ENCODE data around the gene HOXB9.

The HOXB9 gene

DNA sequence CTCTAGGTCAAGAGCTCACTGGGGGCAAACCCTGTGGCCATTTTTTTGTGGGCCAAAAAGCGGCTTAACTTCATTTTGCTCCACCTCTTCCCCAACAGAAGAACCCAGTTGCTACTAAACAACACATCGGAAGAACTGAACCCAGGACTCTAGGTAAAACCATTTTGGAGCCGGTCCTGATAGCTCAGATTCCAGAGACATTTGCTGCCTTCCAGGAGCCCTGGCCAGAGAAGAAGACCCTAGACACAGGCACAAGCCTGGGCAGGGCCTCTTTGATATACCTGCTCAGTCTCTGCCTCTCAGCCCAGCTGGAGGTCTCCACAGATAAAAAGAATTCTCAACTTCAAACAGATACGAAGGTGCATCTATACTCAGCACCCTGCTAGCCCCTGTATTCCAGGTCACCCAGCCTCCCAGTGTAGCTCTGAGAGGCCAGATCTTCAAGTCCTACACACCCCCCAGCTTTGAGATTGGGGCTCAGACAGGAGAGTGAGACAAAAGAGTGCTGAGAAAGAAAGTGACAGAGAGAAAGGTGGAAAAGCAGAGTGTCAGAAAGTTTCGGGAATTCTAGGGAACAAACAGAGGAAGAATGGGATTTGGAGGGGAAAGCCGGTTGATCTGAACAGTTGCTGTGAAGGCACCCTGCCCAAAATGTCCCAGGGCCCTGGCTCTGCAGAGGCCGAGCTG is 6.6 kb upstream of the HOXB9 start (continued):
- TF ChIP-seq CSRNP3 (CRISPR knock-in tag; IDR thresholded peaks at IDR 0.05) = no peak

DNA sequence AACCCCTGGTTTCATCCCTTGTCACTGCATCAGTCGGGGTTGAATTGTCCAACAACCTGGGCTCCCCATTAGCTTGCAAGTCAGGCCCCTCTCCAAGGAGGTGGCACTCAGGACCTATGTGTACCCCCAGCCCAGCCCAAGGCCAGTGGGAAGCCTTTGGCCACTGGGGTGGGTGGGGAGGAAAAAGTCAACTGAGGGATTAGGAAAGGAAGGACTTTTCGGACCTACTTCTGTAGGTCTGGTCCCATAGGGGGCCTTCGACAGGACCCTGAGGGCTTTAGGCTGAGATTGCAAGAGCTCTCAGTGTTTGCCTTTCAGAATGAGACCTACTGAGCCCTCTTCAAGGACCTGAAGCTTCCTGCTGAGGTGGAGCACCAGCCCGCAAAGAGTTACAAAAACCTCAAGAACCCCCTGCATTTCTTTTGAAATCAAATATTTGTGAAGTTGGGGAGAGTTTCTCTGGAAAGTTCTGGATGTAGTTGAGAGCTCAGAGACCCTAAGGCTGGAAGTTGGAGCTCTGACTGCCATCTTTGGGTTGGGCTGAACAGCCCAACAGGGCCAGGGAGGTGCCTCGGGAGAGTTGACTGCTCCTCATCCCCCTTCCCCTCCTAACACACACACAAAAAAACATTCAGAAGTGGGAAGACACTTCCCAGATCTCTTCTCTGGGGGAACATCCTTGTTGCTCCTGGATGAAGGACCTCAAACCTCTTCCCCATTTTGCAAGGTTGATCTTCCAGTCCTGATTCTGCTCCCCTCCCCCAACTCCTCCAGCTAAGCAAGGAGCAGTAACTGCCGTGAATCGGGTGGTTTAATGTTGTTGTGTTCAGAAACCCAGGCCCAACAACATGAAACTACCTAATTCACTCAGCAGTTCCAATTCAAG is 5.8 kb upstream of the HOXB9 start:
- no peak for ATAC-seq
- TF ChIP-seq BACH2 (CRISPR knock-in tag; IDR thresholded peaks at IDR 0.05; ENCODE audit: borderline replicate concordance) (no peak), CREB5 (CRISPR knock-in tag; IDR thresholded peaks at IDR 0.05; ENCODE audit: low read depth) (no peak), TCF4 (CRISPR knock-in tag; IDR thresholded peaks at IDR 0.05; ENCODE audit: borderline replicate concordance) (no peak), OSR1 (CRISPR knock-in tag; IDR thresholded peaks at IDR 0.05) (no peak), ZFP30 (CRISPR knock-in tag; IDR thresholded peaks at IDR 0.05) (no peak), ARNTL (CRISPR knock-in tag; IDR thresholded peaks at IDR 0.05; ENCODE audit: borderline replicate concordance, low read depth) (no peak), ZNF565 (CRISPR knock-in tag; conservative IDR thresholded peaks at IDR 0.05; ENCODE audit: low read depth) (no peak), CSDC2 (CRISPR knock-in tag; IDR thresholded peaks at IDR 0.05) (no peak), ZFP3 (CRISPR knock-in tag; IDR thresholded peaks at IDR 0.05) (no peak)
- TF ChIP-seq, protein P1, sequence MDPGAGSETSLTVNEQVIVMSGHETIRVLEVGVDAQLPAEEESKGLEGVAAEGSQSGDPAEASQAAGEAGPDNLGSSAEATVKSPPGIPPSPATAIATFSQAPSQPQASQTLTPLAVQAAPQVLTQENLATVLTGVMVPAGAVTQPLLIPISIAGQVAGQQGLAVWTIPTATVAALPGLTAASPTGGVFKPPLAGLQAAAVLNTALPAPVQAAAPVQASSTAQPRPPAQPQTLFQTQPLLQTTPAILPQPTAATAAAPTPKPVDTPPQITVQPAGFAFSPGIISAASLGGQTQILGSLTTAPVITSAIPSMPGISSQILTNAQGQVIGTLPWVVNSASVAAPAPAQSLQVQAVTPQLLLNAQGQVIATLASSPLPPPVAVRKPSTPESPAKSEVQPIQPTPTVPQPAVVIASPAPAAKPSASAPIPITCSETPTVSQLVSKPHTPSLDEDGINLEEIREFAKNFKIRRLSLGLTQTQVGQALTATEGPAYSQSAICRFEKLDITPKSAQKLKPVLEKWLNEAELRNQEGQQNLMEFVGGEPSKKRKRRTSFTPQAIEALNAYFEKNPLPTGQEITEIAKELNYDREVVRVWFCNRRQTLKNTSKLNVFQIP (CRISPR knock-in tag; IDR thresholded peaks at IDR 0.05; ENCODE audit: borderline replicate concordance, low read depth) = no peak
- TF ChIP-seq, protein P2, sequence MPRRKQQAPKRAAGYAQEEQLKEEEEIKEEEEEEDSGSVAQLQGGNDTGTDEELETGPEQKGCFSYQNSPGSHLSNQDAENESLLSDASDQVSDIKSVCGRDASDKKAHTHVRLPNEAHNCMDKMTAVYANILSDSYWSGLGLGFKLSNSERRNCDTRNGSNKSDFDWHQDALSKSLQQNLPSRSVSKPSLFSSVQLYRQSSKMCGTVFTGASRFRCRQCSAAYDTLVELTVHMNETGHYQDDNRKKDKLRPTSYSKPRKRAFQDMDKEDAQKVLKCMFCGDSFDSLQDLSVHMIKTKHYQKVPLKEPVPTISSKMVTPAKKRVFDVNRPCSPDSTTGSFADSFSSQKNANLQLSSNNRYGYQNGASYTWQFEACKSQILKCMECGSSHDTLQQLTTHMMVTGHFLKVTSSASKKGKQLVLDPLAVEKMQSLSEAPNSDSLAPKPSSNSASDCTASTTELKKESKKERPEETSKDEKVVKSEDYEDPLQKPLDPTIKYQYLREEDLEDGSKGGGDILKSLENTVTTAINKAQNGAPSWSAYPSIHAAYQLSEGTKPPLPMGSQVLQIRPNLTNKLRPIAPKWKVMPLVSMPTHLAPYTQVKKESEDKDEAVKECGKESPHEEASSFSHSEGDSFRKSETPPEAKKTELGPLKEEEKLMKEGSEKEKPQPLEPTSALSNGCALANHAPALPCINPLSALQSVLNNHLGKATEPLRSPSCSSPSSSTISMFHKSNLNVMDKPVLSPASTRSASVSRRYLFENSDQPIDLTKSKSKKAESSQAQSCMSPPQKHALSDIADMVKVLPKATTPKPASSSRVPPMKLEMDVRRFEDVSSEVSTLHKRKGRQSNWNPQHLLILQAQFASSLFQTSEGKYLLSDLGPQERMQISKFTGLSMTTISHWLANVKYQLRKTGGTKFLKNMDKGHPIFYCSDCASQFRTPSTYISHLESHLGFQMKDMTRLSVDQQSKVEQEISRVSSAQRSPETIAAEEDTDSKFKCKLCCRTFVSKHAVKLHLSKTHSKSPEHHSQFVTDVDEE (CRISPR knock-in tag; IDR thresholded peaks at IDR 0.05) = no peak

GRCh38 chr17:48630925-48631692 is 5.0 kb upstream of the HOXB9 start:
- TF ChIP-seq ISL1 (CRISPR knock-in tag; IDR thresholded peaks at IDR 0.05) (no peak), ZFP3 (CRISPR knock-in tag; IDR thresholded peaks at IDR 0.05) (no peak), ZNF565 (CRISPR knock-in tag; conservative IDR thresholded peaks at IDR 0.05; ENCODE audit: low read depth) (no peak), TOX (CRISPR knock-in tag; IDR thresholded peaks at IDR 0.05; ENCODE audit: borderline replicate concordance) (no peak)
- ATAC-seq = no peak

- ATAC-seq = no peak
Measured at GRCh38 chr17:48630009-48630924, 4.1 kb upstream of the HOXB9 start.

More at GRCh38 chr17:48630009-48630924, 4.1 kb upstream of the HOXB9 start:
- TF ChIP-seq TCF4 (CRISPR knock-in tag; IDR thresholded peaks at IDR 0.05; ENCODE audit: borderline replicate concordance) (no peak), BACH2 (CRISPR knock-in tag; IDR thresholded peaks at IDR 0.05; ENCODE audit: borderline replicate concordance) (no peak), OSR1 (CRISPR knock-in tag; IDR thresholded peaks at IDR 0.05) (no peak), ISL1 (CRISPR knock-in tag; IDR thresholded peaks at IDR 0.05) (no peak)
- TF ChIP-seq, protein P1 (CRISPR knock-in tag; IDR thresholded peaks at IDR 0.05; ENCODE audit: borderline replicate concordance, low read depth) = no peak

All from SK-N-SH treated with all-trans-retinoic acid at 6 μM for 48 hours (cell line).